GM18909 (cell line): ENCODE measurements around the gene DCTN2.
"Not testable (repeated sequence)": the region's sequence is repeated elsewhere in the genome, so short reads cannot be mapped to it uniquely, and the experiment has no call there.

Experiments used
- ATAC-seq: cut with Tn5 transposase; IDR thresholded peaks from one replicate; pipeline ENCODE4 v1.9.1; 2021; ENCODE audit warnings: mild to moderate bottlenecking; ENCODE audit not compliant: unreplicated experiment, poor library complexity

DCTN2 gene

GRCh38 chr12:57546438-57547287 lies at the start of gene DCTN2:
Gene DCTN2, minus strand, starts transcription at chr12:57547192. Its CDS starts 129 bp downstream, at chr12:57547063.
- ATAC-seq = peak; percentile 99

- no peak for ATAC-seq
These were observed 46.2 kb upstream of the DCTN2 start for GRCh38 chr12:57593187-57593586.

DNA sequence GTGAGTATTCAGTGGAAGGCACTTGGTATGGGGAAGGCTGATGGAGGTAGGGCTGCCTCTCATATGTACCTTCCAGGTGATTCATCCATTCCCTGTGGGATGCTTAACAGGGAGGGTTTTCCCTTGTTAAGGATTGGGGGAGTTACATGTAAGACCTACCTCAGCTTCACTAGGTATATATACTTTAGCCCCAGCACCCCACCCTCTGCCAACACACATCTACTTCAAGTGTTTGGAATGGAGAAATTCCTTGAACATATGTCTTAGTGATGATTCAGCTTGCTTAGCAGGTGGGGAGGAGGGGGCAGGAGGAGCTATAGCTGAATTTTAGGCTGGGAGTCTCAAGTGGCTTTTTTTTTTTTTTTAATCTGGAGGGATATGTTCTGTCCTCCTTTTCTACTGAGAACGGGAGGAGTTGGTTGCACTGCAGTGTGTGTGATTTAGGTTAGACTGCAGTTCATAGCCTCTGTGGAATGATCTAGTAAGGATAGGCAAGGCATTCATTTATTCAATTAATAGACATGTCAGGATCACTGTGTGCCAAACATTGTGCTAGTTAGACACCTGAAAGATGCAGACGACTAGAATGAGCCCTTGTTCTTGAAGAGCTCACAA lies 45.7 kb upstream of the DCTN2 start:
- no peak for ATAC-seq

- no peak for ATAC-seq
These were observed 44.9 kb upstream of the DCTN2 start for GRCh38 chr12:57591782-57592325.

GRCh38 chr12:57590864-57591781 lies 44.1 kb upstream of the DCTN2 start, which contains the start of gene PIP4K2C:
Gene PIP4K2C, plus strand, starts transcription at chr12:57591192. Its CDS starts 98 bp downstream, at chr12:57591290.
- ATAC-seq = peak; percentile 92

DNA sequence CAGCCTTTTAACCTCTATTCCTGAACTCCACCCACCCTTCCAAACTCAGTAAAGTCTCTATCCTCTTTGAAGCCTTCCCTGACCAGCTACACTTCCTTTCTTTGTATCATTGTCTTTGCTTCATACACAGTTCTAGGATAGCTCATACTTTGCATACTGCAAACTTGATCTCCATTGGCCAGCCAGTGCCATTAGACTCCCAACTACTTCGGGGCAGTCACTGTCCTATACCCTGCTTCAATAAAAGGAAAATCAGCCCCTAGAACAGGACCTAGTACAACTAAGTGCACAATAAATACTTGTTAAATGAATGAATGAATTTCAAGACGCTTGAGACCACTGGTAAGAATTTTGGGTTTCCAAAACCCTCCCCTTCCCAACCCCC lies 43.5 kb upstream of the DCTN2 start:
- ATAC-seq = no peak

GRCh38 chr12:57588951-57589610 lies 42.1 kb upstream of the DCTN2 start:
- ATAC-seq = not testable (repeated sequence)

DNA sequence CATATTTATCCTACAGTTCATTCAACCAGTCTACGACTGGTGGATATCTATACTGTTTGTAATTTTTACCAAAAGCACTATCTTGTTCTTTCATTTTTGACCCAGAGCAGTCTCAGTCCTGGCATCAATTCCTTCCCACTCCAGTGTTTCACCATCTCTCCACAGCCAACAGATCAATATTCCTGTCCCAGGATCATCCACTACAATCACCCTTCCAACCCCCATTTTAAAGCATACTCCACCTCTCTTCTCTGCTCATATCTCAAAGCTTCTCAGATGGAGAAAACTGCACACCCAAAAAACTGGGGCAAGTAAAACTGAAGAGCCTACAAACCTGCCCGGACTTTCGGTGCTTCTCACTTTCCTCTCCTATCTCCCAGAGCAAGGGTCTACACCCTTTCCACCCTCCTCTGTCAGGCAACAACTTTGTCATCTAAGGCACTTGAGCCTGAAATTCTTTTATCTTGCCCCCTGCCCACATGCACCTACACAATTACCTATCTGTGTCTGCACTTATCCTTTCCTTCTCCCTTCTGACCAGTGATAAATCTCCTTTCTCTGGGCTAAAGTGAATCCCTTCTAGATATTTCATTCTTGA lies 39.9 kb upstream of the DCTN2 start:
- ATAC-seq = no peak

DNA sequence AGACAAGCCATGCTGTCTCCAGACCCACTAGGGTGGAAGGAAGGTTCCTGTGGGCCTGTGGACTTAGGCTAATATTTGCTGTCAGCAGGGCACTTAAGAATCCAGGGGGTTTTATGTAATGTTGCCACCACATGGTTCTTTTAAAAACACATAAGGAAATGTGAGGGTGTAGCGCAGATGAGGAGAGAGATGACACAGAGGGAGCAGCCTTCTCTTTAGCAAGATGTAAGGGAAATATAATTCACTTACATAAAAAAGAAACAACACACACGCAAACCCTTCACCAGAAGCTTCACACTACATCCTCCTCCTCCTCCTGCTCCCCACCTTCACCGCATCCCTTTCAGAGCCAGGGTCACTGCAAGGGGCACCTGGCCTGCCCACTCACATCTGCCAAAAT lies 39.1 kb upstream of the DCTN2 start:
- no peak for ATAC-seq

DNA sequence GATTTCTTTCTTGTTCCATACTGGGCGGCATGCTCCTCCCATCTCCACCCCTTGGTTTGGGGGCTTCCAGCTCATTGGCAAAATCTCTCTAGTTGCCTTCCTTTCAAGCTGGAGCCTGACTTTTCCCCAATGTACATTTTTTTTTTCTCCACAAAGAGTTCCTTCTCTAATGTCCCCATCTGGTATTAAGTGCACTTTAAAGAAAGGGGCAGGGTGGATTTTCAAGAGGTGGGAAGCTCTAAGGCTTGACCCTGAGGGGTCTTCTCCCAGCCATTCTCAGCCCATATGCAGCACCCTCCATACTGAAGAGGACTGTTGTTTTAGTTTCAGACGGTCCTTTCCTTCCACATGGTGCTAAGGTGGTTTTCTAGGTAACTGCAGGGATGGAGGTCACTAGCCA lies 38.2 kb upstream of the DCTN2 start:
- no peak for ATAC-seq

DNA sequence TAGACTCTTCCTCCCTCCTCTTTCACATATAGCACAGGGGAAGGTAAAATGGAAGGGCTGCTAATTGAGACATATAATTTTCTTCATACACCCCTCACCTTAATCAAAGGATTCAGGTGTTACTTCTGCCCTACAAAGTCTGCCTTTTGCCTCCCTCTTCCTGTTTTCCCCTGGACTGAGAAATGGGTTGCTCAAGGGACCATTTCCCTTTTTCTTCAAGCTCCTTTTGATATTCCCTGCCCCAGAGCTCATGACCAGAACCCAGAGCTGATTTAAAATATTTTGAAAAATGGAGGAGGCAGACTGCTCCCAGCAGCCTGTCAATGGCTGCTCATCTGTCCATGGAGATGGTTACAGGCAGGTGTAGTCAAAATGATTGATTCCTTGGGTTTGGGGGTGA lies 37.7 kb upstream of the DCTN2 start:
- no peak for ATAC-seq

DNA sequence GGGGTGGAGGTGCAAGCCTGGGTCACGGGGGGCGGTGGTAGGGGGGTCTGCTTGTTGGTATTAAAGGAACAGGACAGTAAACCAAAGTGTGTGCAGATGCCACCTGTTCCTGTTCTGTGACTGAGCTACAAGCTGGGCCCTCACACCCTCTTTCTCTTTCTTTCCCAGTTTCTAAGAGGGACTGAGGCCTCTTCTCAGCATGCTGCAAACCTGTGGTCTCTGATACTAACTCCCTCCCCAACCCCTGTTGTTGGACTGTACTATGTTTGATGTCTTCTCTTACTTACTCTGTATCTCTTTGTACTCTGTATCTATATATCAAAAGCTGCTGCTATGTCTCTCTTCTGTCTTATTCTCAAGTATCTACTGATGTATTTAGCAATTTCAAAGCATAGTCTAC lies 37.1 kb upstream of the DCTN2 start:
- no peak for ATAC-seq

GRCh38 chr12:57583008-57583831 lies 36.2 kb upstream of the DCTN2 start:
- ATAC-seq = peak; percentile 97

- ATAC-seq = no peak
These were observed 35.4 kb upstream of the DCTN2 start for GRCh38 chr12:57582440-57582839.

DNA sequence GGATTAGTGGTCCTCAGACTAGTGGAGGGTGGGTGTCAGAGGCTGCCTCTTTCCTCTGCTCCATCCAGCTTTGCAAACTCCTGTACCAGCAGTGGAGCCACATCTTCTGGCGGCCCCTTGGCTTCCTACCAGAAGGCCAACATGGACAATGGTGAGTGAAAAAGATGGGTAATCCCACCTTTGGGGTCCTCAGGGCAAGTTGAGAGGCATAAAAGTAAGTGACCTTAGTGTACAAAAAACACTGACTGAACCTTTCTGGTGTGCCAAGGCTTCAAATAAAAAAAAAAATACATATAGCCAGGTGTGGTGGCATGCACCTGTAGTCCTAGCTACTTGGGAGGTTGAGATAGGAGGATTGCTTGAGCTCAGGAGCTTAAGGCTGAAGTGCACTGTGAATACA lies 34.8 kb upstream of the DCTN2 start:
- ATAC-seq = no peak

DNA sequence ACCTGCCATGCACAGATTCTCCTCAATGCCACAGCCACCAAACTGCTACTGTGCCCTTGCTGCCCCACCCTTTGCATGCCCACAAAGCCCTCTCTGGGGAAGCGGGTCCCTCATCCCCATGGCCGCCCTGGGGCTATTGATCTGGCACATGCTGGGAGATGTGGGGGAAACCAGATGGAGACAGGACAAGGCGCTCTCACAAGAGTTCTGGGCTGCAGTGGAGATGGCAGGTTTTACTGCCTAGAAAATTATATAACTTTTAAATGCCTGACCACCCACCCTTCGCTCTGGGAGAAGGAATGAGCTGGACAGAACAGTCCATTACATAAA lies 33.4 kb upstream of the DCTN2 start:
- no peak for ATAC-seq

GRCh38 chr12:57579677-57580465 lies 32.9 kb upstream of the DCTN2 start:
- ATAC-seq = no peak

DNA sequence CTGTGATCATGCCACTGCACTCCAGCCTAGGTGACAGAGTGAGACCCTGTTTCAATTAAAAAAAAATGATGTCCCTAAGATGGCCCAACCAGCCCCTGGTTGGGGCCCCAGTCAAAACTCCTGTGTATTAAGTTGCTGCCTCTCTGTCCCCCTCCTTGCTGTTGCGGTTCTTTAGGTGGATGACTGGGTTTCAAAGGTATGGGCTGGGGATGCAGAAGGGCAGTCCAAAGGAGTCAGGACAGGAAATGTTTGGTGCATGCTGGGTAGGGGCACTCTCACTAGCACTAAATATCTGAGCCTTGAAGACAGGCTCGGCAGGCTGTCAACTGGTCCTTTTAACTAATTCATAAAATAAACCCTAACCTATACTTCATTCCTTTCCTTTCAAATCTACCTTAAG lies 32.0 kb upstream of the DCTN2 start:
- ATAC-seq = no peak
